Right atrium auricular region (tissue), 2 donors: Measurements from ENCODE around the gene PSMA7. TPM values are rescaled to one million over a fixed set of nuclear protein-coding genes. Genes with fewer than 3 reads are reported as not detected.
"Not testable (repeated sequence)": the region's sequence is repeated elsewhere in the genome, so short reads cannot be mapped to it uniquely, and the experiment has no call there.

Source experiments
- DNase-seq: peaks from one replicate; pipeline ENCODE4 v3.0.0-alpha.2; 2019; ENCODE audit warnings: low spot score
- H3K27ac ChIP-seq, 2 donors: fragments of 200-600 bp; sonication (generic); 1 replicate in 1 of 2; 2 replicates in 1 of 2; pipeline ENCODE4 v1.5.1; 2016 to 2019
- H3K27me3 ChIP-seq, 2 donors: fragments of 200-600 bp; sonication (generic); one replicate each; pipeline versions ENCODE4 v1.5.1 to v1.6.0; 2017 to 2019
- H3K36me3 ChIP-seq: fragments of 200-600 bp; sonication (generic); one replicate; pipeline ENCODE4 v1.5.1; 2016
- H3K4me1 ChIP-seq, 2 donors: fragments of 200-600 bp; sonication (generic); one replicate each; pipeline versions ENCODE4 v1.5.1 to v1.6.0; 2017 to 2019
- H3K4me3 ChIP-seq, 2 donors: fragments of 200-600 bp; sonication (generic); 1 replicate in 1 of 2; 2 replicates in 1 of 2; pipeline ENCODE4 v1.5.1; 2017 to 2019; ENCODE audit warnings: mild to moderate bottlenecking in 1 of 2, moderate library complexity in 1 of 2
- H3K9me3 ChIP-seq, 2 donors: fragments of 200-600 bp; sonication (generic); one replicate each; pipeline ENCODE4 v1.5.1; 2019
- total RNA-seq, 2 donors: library from RNA; depleted of rRNA; stranded (reverse); fragments of >200 nt; gene quantifications; one replicate each; pipeline ENCODE4 v1.1.0, GENCODE V29; 2016
- TF ChIP-seq, protein P1 (sequence below), 2 donors: fragments of 200-600 bp; sonication (generic); IDR thresholded peaks; one replicate each; pipeline ENCODE4 v1.5.1; 2019; ENCODE audit warnings: antibody characterized with exemption in 2 of 2

Gene PSMA7
- total RNA-seq, 2 donors from 2014 or later: 258 to 313 TPM

GRCh38 chr20:62150310-62150575 lies 7.0 kb upstream of the PSMA7 start:
- Histone ChIP-seq H3K4me3 (no peak overlapping the region), H3K27me3 (no peaks in the 10 kb centered on the region), H3K36me3 (no peaks in the 10 kb centered on the region), H3K4me1 (peaks cover 0 to 33% of the 10 kb centered on the region in 2 donors), H3K27ac (no peak overlapping the region), H3K9me3 (no peaks in the 10 kb centered on the region)
- TF ChIP-seq, protein P1, sequence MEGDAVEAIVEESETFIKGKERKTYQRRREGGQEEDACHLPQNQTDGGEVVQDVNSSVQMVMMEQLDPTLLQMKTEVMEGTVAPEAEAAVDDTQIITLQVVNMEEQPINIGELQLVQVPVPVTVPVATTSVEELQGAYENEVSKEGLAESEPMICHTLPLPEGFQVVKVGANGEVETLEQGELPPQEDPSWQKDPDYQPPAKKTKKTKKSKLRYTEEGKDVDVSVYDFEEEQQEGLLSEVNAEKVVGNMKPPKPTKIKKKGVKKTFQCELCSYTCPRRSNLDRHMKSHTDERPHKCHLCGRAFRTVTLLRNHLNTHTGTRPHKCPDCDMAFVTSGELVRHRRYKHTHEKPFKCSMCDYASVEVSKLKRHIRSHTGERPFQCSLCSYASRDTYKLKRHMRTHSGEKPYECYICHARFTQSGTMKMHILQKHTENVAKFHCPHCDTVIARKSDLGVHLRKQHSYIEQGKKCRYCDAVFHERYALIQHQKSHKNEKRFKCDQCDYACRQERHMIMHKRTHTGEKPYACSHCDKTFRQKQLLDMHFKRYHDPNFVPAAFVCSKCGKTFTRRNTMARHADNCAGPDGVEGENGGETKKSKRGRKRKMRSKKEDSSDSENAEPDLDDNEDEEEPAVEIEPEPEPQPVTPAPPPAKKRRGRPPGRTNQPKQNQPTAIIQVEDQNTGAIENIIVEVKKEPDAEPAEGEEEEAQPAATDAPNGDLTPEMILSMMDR (IDR thresholded peaks at IDR 0.05): no peak
- no peak for DNase-seq

GRCh38 chr20:62149532-62150309 lies 6.5 kb upstream of the PSMA7 start:
- no peak for DNase-seq
- Histone ChIP-seq H3K4me3 (no peak overlapping the region), H3K27ac (no peak overlapping the region), H3K4me1 (peaks cover 0 to 38% of the 10 kb centered on the region in 2 donors), H3K27me3 (no peaks in the 10 kb centered on the region), H3K9me3 (no peaks in the 10 kb centered on the region), H3K36me3 (no peaks in the 10 kb centered on the region)
- TF ChIP-seq, protein P1 (IDR thresholded peaks at IDR 0.05): no peak

DNA sequence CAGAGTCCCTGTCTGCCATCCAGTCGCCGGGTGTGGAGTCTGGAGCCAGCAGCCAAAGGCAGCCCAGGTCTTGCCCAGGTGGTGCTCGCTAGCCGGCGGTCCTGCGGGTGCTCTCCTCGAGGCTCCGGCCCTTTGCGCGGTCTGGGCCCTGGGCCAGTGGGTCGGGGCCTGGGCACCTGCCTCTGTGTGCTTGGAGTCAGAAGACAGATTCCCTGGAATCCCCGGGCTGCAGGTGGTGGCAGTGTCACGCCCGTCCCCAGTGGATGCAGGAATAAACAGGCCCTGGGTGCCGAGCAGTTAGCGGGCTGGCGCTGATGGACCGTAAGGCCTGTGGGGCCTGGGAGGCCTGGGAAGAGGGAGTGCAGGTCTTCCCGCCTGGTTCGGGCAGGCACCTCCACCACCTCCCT lies 5.7 kb upstream of the PSMA7 start:
- TF ChIP-seq, protein P1 (IDR thresholded peaks at IDR 0.05): no peak
- H3K27ac ChIP-seq: no peak overlapping the region

GRCh38 chr20:62148383-62148782 lies 5.2 kb upstream of the PSMA7 start:
- not testable (repeated sequence) for H3K9me3 ChIP-seq, H3K27ac ChIP-seq, DNase-seq, H3K36me3 ChIP-seq, H3K4me3 ChIP-seq, H3K27me3 ChIP-seq
- peaks cover 0 to 41% of the 10 kb centered on the region in 2 donors for H3K4me1 ChIP-seq

More for the DNA sequence above, 5.7 kb upstream of the PSMA7 start:
- Histone ChIP-seq H3K36me3 (no peaks in the 10 kb centered on the region), H3K4me1 (peaks cover 0 to 41% of the 10 kb centered on the region in 2 donors), H3K9me3 (no peaks in the 10 kb centered on the region), H3K27me3 (no peaks in the 10 kb centered on the region), H3K4me3 (no peak overlapping the region)
- DNase-seq: no peak

- H3K4me3 ChIP-seq: no peak overlapping the region
- no peaks in the 10 kb centered on the region for H3K36me3 ChIP-seq
- H3K27ac ChIP-seq: no peak overlapping the region
- peaks cover 0 to 41% of the 10 kb centered on the region in 2 donors for H3K4me1 ChIP-seq
- no peak for DNase-seq
- no peaks in the 10 kb centered on the region for H3K9me3 ChIP-seq
- TF ChIP-seq, protein P1 (IDR thresholded peaks at IDR 0.05): no peak
- no peaks in the 10 kb centered on the region for H3K27me3 ChIP-seq
Observed at GRCh38 chr20:62147528-62147927, 4.3 kb upstream of the PSMA7 start.

DNA sequence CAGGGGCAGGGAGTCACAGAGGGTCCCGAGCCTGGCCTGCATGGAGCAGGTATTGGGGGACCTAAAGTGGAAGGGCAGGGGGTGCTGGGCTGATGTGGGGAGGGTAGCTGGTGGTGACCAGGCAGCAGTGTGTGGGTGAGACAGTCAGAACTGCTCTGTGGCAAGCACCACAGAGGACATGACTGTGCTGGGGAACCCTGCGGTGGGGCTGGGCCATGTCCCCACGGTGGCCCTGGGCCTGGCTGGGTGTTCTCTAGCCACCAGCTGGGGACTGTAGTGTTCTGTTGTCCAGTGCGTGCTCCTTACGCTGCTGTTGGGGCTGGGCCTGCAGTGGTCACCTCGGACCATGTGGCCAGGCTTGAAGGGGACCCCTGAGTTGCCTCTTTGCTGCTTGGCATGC lies 3.9 kb upstream of the PSMA7 start:
- no peaks in the 10 kb centered on the region for H3K9me3 ChIP-seq
- H3K4me3 ChIP-seq: no peak overlapping the region

More for the DNA sequence above, 3.9 kb upstream of the PSMA7 start:
- H3K36me3 ChIP-seq: no peaks in the 10 kb centered on the region
- H3K4me1 ChIP-seq: peaks cover 0 to 42% of the 10 kb centered on the region in 2 donors
- TF ChIP-seq, protein P1 (IDR thresholded peaks at IDR 0.05): no peak
- no peak for DNase-seq
- H3K27ac ChIP-seq: no peak overlapping the region
- H3K27me3 ChIP-seq: no peaks in the 10 kb centered on the region
